ENCODE results near the gene OR51F1. TPM values are rescaled to one million over a fixed set of nuclear protein-coding genes. Genes with fewer than 3 reads are reported as not detected.

OR51F1 gene, protein sequence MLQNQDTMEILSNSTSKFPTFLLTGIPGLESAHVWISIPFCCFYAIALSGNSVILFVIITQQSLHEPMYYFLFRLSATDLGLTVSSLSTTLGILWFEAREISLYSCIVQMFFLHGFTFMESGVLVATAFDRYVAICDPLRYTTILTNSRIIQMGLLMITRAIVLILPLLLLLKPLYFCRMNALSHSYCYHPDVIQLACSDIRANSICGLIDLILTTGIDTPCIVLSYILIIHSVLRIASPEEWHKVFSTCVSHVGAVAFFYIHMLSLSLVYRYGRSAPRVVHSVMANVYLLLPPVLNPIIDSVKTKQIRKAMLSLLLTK
- total RNA-seq, result not detected

DNA sequence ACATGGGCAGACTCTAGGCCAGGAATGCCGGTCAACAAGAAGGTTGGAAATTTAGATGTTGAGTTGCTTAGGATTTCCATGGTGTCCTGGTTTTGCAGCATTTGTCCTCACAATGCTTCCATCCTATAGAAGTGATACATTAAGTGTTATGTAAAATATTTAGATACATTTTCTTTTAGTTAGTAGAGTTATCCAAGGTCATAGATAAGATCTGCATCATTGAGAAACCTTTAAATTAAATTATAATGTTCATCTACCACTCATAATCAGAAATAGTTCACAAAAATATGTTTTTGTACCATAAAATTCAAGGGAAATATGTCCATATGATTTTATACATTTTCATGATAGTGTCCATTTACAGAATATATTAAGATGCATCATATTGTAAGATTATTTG lies at the start of gene OR51F1:
Gene OR51F1 (minus strand): TSS at position 101 of the 400 bp plus-strand sequence. CDS start 0 bp downstream, at position 101.

DNA sequence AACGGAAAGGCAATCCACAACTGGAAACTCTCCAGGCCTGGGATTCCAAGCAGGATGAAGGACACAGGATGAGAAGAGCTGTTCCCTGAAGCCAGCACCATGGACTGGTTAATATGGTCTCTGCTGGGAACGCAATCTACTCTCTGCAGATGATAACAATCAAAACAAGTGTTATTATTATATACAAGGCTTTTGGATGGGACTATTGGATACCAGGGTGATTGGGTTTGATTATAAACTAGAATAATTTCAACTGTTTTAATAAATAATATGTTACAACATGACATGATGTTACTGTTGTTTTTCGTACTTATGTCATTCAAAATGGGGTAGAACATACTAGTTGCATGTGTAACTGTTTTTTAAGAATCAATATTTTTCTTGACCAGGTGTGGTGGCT lies 34.5 kb upstream of the OR51F1 start, which contains the start of gene OR52R1:
Gene OR52R1 (minus strand): TSS at position 101 of the 400 bp plus-strand sequence. CDS start 0 bp downstream, at position 101.

Other genes starting within 250 kb of the OR51F1 start
- not detected for gene OR52M1, start 224.7 kb downstream of the OR51F1 start, total RNA-seq
- not detected for gene OR52I2, start 188.2 kb downstream of the OR51F1 start, total RNA-seq
- not detected for gene OR52I1, start 175.9 kb downstream of the OR51F1 start, total RNA-seq
- 10 to 100 TPM; 11.6 to 14.0 TPM for gene TRIM68, start 161.7 kb downstream of the OR51F1 start, total RNA-seq
- not detected for gene OR51D1, start 132.5 kb downstream of the OR51F1 start, total RNA-seq
- gene OR51E1, start 126.0 kb downstream of the OR51F1 start, total RNA-seq, result not detected
- gene OR51E2, start 72.1 kb downstream of the OR51F1 start, total RNA-seq, result not detected
- gene MMP26, start 65.2 kb downstream of the OR51F1 start, total RNA-seq, result not detected
- not detected for gene OR52R1, start 34.4 kb upstream of the OR51F1 start, total RNA-seq
- gene OR51F2, start 51.4 kb upstream of the OR51F1 start, total RNA-seq, result not detected
- not detected for gene OR51S1, start 79.3 kb upstream of the OR51F1 start, total RNA-seq
- not detected for gene OR51T1, start 112.0 kb upstream of the OR51F1 start, total RNA-seq
- gene OR51A7, start 133.8 kb upstream of the OR51F1 start, total RNA-seq, result not detected
- gene OR51G2, start 149.4 kb upstream of the OR51F1 start, total RNA-seq, result not detected
- gene OR51G1, start 154.4 kb upstream of the OR51F1 start, total RNA-seq, result not detected
- not detected for gene OR51A4, start 177.7 kb upstream of the OR51F1 start, total RNA-seq
- not detected for gene OR51A2, start 185.8 kb upstream of the OR51F1 start, total RNA-seq
- not detected for gene OR51L1, start 224.9 kb upstream of the OR51F1 start, total RNA-seq